CD4-positive, alpha-beta T cell (primary cell): ENCODE measurements around the gene MUC20. TPM values are rescaled to one million over a fixed set of nuclear protein-coding genes. Genes with fewer than 3 reads are reported as not detected.

ENCODE experiments used
- ATAC-seq: fragments of 200-7000 bp; cut with Tn5 transposase; one replicate; pipeline ENCODE4 v1.10.0; 2022; ENCODE audit warnings: mild to moderate bottlenecking; ENCODE audit not compliant: poor library complexity
- CTCF ChIA-PET: fragments of 350-600 bp; sonication (Branson Sonifier 250); formaldehyde crosslinking; loops from one replicate; lab custom pipeline; 2021; ENCODE audit warnings: antibody characterized with exemption, inconsistent platforms; lab: Charles Lee
- POLR2A ChIA-PET: fragments of 350-600 bp; sonication (Branson Sonifier 250); formaldehyde crosslinking; loops from one replicate; lab custom pipeline; 2021; ENCODE audit warnings: antibody characterized with exemption, inconsistent platforms; lab: Charles Lee
- DNase-seq, 14 experiments: peaks; one replicate each; pipeline ENCODE4 v3.0.0-alpha.2; 2013 to 2020; ENCODE audit warnings: mixed read lengths in 2 of 14
- H3K27ac ChIP-seq, 2 donors: one replicate each; pipeline versions ENCODE4 v1.5.1 to v1.7.0; 2013; ENCODE audit warnings: low read length in 2 of 2, low read depth in 1 of 2, mild to moderate bottlenecking in 1 of 2
- H3K27me3 ChIP-seq, 2 experiments: 1 replicate in 1 of 2; 2 replicates in 1 of 2; pipeline versions ENCODE4 v1.6.1 to v1.7.0; 2013; ENCODE audit warnings: low read length in 2 of 2, control low read depth in 1 of 2, mild to moderate bottlenecking in 1 of 2, moderate library complexity in 1 of 2; ENCODE audit not compliant: insufficient read depth in 2 of 2, control insufficient read depth in 1 of 2
- H3K36me3 ChIP-seq: one replicate; pipeline ENCODE4 v1.6.1; 2013; ENCODE audit warnings: low read length, control low read depth; ENCODE audit not compliant: insufficient read depth
- H3K4me1 ChIP-seq: one replicate; pipeline ENCODE4 v1.6.1; 2013; ENCODE audit warnings: low read length, control low read depth; ENCODE audit not compliant: insufficient read depth
- H3K4me3 ChIP-seq: one replicate; pipeline ENCODE4 v1.5.1; 2013; ENCODE audit warnings: mild to moderate bottlenecking, low read length, moderate library complexity
- H3K9me3 ChIP-seq, 2 experiments: 1 replicate in 1 of 2; 2 replicates in 1 of 2; pipeline versions ENCODE4 v1.6.1 to v1.7.0; 2013; ENCODE audit warnings: low read length in 2 of 2, mild to moderate bottlenecking in 2 of 2, control low read depth in 1 of 2, moderate library complexity in 1 of 2; ENCODE audit not compliant: control insufficient read depth in 1 of 2, insufficient read depth in 1 of 2
- H3K27ac Mint-ChIP-seq: one replicate; pipeline ENCODE4 v1.8.0; 2020; ENCODE audit warnings: mixed read lengths
- H3K27me3 Mint-ChIP-seq: one replicate; pipeline ENCODE4 v1.8.0; 2021; ENCODE audit warnings: mixed read lengths
- H3K36me3 Mint-ChIP-seq: one replicate; pipeline ENCODE4 v1.8.0; 2021; ENCODE audit warnings: low read depth, mixed read lengths
- H3K4me1 Mint-ChIP-seq: one replicate; pipeline ENCODE4 v1.8.0; 2021; ENCODE audit warnings: low read depth, mixed read lengths
- H3K4me3 Mint-ChIP-seq: one replicate; pipeline ENCODE4 v1.8.0; 2020; ENCODE audit warnings: mild to moderate bottlenecking, mixed read lengths
- H3K9me3 Mint-ChIP-seq: one replicate; pipeline ENCODE4 v1.8.0; 2020; ENCODE audit warnings: mixed read lengths
- CTCF ChIP-seq: fragments of 200-600 bp; IDR thresholded peaks from one replicate; pipeline ENCODE4 v1.8.0; 2022; ENCODE audit warnings: antibody characterized with exemption, mild to moderate bottlenecking
- intact Hi-C, 2 experiments: fragments of 100-400 bp; cut with DNase I in 1 of 2; cut with micrococcal nuclease in 1 of 2; formaldehyde crosslinking; loops; one replicate each; pipeline versions ENCODE4 v1.15.1 to v1.9.0; 2023 to 2025; cut with DNase I, micrococcal nuclease
- total RNA-seq, 174 experiments: library from RNA in 2 of 174; stranded (reverse) in 2 of 174; gene quantifications; one replicate each; pipeline ENCODE4 v1.2.3 and lab custom pipeline; 2021 to 2026

Gene MUC20
- total RNA-seq, 2 experiments from 2014 or later, result 3.9 to 4.1 TPM

GRCh38 chr3:195752546-195753331 is 32.0 kb downstream of the MUC20 start:
- Histone ChIP-seq H3K27ac (no peak overlapping the region), H3K4me3 (no peak overlapping the region), H3K36me3 (no peaks in the 10 kb centered on the region), H3K4me1 (peaks cover 21% of the 10 kb centered on the region), H3K9me3 (no peaks in the 10 kb centered on the region), H3K27me3 (peaks cover 0 to 5% of the 10 kb centered on the region in 2 experiments)
- TF ChIP-seq CTCF, result no peak
- intact Hi-C loops, result no loop called here
- Mint-ChIP-seq H3K27me3 (peaks cover 2% of the 10 kb centered on the region), H3K9me3 (no peaks in the 10 kb centered on the region), H3K27ac (no peak overlapping the region), H3K4me3 (no peak overlapping the region), H3K4me1 (peaks cover 5% of the 10 kb centered on the region), H3K36me3 (no peaks in the 10 kb centered on the region)
- CTCF ChIA-PET, result no interaction called here
- POLR2A ChIA-PET, result no interaction called here
- DNase-seq (no peak), ATAC-seq (no peak)

- POLR2A ChIA-PET, result no interaction called here
- H3K36me3 Mint-ChIP-seq, result no peaks in the 10 kb centered on the region
- intact Hi-C loops, result no loop called here
- Histone ChIP-seq H3K27ac (no peak overlapping the region), H3K4me1 (peaks cover 13% of the 10 kb centered on the region), H3K4me3 (no peak overlapping the region), H3K9me3 (no peaks in the 10 kb centered on the region), H3K27me3 (peaks cover 4 to 5% of the 10 kb centered on the region in 2 experiments), H3K36me3 (no peaks in the 10 kb centered on the region)
- CTCF ChIA-PET, result no interaction called here
- H3K27me3 Mint-ChIP-seq, result peaks cover 7% of the 10 kb centered on the region
- no peak overlapping the region for H3K27ac Mint-ChIP-seq
- peaks cover 5% of the 10 kb centered on the region for H3K4me1 Mint-ChIP-seq
- ATAC-seq (no peak), DNase-seq (no peak)
- TF ChIP-seq CTCF, result no peak
- H3K9me3 Mint-ChIP-seq, result no peaks in the 10 kb centered on the region
- H3K4me3 Mint-ChIP-seq, result no peak overlapping the region
Measured at GRCh38 chr3:195753581-195753980, 32.8 kb downstream of the MUC20 start.

- intact Hi-C loops, result no loop called here
- ChIA-PET POLR2A (no interaction called here), CTCF (no interaction called here)
- Mint-ChIP-seq H3K9me3 (no peaks in the 10 kb centered on the region), H3K4me3 (no peak overlapping the region), H3K4me1 (peaks cover 5% of the 10 kb centered on the region), H3K27me3 (peaks cover 11% of the 10 kb centered on the region), H3K27ac (no peak overlapping the region), H3K36me3 (no peaks in the 10 kb centered on the region)
- no peak overlapping the region for H3K27ac ChIP-seq
- H3K27me3 ChIP-seq, result peaks cover 4 to 9% of the 10 kb centered on the region in 2 experiments
- H3K9me3 ChIP-seq, result no peaks in the 10 kb centered on the region
- H3K4me1 ChIP-seq, result peaks cover 11% of the 10 kb centered on the region
- TF ChIP-seq CTCF, result no peak
- ATAC-seq (no peak), DNase-seq (no peak)
- H3K4me3 ChIP-seq, result no peak overlapping the region
- H3K36me3 ChIP-seq, result no peaks in the 10 kb centered on the region
Measured at GRCh38 chr3:195754141-195754540, 33.4 kb downstream of the MUC20 start.
